Measurements from ENCODE around the gene AGMAT. TPM values are rescaled to one million over a fixed set of nuclear protein-coding genes. Genes with fewer than 3 reads are reported as not detected.

The AGMAT gene
- total and polyA plus RNA-seq, 2 of the 13 experiments (the other 11 are each of a cell fraction or from before 2014, with no cell fraction given) = 59.1 to 174 TPM

DNA sequence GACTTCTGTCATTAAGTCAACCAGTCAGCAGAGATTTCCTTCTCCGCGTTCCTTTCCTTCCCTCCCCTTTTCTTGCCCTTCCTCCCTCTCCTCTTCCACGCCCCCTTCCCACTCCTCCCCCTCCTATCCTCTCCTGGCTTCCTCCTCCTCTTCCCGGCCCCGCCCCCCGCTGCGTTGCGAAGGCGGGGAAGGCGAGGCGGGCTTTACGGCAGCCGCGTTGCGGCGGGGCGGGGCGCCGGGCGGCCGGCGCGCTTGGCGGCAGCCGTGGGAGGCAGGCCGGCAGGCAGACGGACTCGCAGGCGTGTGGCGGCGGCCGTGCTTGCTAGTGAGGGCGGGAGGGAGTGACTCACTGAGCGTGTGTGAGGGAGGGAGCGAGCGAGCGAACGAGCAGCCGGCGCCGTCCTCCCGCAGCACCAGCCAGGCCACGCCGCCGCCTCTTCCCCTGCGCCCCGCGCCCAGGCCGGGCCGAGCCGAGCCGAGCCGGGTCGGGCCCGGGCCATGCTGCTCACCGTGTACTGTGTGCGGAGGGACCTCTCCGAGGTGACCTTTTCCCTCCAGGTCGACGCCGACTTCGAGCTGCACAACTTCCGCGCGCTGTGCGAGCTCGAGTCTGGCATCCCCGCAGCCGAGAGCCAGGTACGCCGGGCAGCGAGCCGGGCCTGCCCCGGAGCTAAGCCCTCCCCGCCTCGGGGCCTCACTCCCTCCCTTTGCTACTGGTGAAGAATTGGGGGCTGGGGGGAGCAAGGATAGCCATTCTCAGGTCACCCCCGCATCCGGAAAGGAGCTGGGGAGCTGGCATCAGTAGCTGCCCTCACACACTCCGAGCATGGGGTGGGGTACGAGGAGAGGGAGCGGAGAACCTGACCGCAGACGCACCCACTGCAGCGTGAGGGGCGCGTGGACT, 32.6 kb upstream of the AGMAT start, which contains the start of gene DDI2 (continued):
- TF ChIP-seq ZNF253 (CRISPR knock-in tag; IDR thresholded peaks at IDR 0.05; ENCODE audit: borderline replicate concordance) (no peak), ZNF672 (CRISPR knock-in tag; IDR thresholded peaks at IDR 0.05) (no peak), PCBP1 (IDR thresholded peaks at IDR 0.05; ENCODE audit: borderline replicate concordance, low read depth, low read length) (0 out of 2 replicates have a peak, but pooled peaks have one; percentile 79), ZKSCAN8 (CRISPR knock-in tag; IDR thresholded peaks at IDR 0.05; ENCODE audit: borderline replicate concordance) (no peak), ZNF337 (CRISPR knock-in tag; IDR thresholded peaks at IDR 0.05; ENCODE audit: borderline replicate concordance, low read depth) (no peak), IKZF1 (IDR thresholded peaks at IDR 0.05) (no peak), TRIM24 (CRISPR knock-in tag; IDR thresholded peaks at IDR 0.05) (no peak), TEAD2 (CRISPR knock-in tag; IDR thresholded peaks at IDR 0.05) (no peak), JUN (CRISPR knock-in tag; IDR thresholded peaks at IDR 0.05) (0 out of 2 replicates have a peak, but pooled peaks have one; percentile 50), ZNF562 (CRISPR knock-in tag; IDR thresholded peaks at IDR 0.05; ENCODE audit: borderline replicate concordance) (no peak), SAFB2 (CRISPR knock-in tag; IDR thresholded peaks at IDR 0.05; ENCODE audit: borderline replicate concordance, low read depth) (peak; percentile 94), NPAS2 (CRISPR knock-in tag; IDR thresholded peaks at IDR 0.05; ENCODE audit: borderline replicate concordance) (no peak)
- TF ChIP-seq, protein P1, sequence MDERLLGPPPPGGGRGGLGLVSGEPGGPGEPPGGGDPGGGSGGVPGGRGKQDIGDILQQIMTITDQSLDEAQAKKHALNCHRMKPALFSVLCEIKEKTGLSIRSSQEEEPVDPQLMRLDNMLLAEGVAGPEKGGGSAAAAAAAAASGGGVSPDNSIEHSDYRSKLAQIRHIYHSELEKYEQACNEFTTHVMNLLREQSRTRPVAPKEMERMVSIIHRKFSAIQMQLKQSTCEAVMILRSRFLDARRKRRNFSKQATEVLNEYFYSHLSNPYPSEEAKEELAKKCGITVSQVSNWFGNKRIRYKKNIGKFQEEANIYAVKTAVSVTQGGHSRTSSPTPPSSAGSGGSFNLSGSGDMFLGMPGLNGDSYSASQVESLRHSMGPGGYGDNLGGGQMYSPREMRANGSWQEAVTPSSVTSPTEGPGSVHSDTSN (CRISPR knock-in tag; IDR thresholded peaks at IDR 0.05) = no peak
- TF ChIP-seq, protein P2, sequence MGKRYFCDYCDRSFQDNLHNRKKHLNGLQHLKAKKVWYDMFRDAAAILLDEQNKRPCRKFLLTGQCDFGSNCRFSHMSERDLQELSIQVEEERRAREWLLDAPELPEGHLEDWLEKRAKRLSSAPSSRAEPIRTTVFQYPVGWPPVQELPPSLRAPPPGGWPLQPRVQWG (CRISPR knock-in tag; IDR thresholded peaks at IDR 0.05; ENCODE audit: borderline replicate concordance, low read depth) = no peak
- TF ChIP-seq, protein P3, sequence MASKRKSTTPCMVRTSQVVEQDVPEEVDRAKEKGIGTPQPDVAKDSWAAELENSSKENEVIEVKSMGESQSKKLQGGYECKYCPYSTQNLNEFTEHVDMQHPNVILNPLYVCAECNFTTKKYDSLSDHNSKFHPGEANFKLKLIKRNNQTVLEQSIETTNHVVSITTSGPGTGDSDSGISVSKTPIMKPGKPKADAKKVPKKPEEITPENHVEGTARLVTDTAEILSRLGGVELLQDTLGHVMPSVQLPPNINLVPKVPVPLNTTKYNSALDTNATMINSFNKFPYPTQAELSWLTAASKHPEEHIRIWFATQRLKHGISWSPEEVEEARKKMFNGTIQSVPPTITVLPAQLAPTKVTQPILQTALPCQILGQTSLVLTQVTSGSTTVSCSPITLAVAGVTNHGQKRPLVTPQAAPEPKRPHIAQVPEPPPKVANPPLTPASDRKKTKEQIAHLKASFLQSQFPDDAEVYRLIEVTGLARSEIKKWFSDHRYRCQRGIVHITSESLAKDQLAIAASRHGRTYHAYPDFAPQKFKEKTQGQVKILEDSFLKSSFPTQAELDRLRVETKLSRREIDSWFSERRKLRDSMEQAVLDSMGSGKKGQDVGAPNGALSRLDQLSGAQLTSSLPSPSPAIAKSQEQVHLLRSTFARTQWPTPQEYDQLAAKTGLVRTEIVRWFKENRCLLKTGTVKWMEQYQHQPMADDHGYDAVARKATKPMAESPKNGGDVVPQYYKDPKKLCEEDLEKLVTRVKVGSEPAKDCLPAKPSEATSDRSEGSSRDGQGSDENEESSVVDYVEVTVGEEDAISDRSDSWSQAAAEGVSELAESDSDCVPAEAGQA (IDR thresholded peaks at IDR 0.05; ENCODE audit: low read depth) = no peak
- TF ChIP-seq, protein P3 (CRISPR knock-in tag; IDR thresholded peaks at IDR 0.05; ENCODE audit: borderline replicate concordance) = peak; percentile 89; the same call in 1 of the 2 replicates
- TF ChIP-seq, protein P4, sequence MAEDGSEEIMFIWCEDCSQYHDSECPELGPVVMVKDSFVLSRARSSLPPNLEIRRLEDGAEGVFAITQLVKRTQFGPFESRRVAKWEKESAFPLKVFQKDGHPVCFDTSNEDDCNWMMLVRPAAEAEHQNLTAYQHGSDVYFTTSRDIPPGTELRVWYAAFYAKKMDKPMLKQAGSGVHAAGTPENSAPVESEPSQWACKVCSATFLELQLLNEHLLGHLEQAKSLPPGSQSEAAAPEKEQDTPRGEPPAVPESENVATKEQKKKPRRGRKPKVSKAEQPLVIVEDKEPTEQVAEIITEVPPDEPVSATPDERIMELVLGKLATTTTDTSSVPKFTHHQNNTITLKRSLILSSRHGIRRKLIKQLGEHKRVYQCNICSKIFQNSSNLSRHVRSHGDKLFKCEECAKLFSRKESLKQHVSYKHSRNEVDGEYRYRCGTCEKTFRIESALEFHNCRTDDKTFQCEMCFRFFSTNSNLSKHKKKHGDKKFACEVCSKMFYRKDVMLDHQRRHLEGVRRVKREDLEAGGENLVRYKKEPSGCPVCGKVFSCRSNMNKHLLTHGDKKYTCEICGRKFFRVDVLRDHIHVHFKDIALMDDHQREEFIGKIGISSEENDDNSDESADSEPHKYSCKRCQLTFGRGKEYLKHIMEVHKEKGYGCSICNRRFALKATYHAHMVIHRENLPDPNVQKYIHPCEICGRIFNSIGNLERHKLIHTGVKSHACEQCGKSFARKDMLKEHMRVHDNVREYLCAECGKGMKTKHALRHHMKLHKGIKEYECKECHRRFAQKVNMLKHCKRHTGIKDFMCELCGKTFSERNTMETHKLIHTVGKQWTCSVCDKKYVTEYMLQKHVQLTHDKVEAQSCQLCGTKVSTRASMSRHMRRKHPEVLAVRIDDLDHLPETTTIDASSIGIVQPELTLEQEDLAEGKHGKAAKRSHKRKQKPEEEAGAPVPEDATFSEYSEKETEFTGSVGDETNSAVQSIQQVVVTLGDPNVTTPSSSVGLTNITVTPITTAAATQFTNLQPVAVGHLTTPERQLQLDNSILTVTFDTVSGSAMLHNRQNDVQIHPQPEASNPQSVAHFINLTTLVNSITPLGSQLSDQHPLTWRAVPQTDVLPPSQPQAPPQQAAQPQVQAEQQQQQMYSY (CRISPR knock-in tag; IDR thresholded peaks at IDR 0.05) = 0 out of 2 replicates have a peak, but pooled peaks have one; percentile 47
